Smooth muscle cell (in vitro differentiated cells): Measurements from ENCODE around the gene SLC16A10. TPM values are rescaled to one million over a fixed set of nuclear protein-coding genes. Genes with fewer than 3 reads are reported as not detected.

Experiments
- DNase-seq: peaks from one replicate; lab custom pipeline; 2025; ENCODE audit not compliant: unreplicated experiment; lab: John Stamatoyannopoulos, UW
- H2AFZ ChIP-seq: fragments of 200-600 bp; sonication (generic); 2 replicates; pipeline ENCODE4 v1.6.0; 2016; ENCODE audit warnings: antibody characterized with exemption, low read depth, mild to moderate bottlenecking
- H3F3A ChIP-seq: fragments of 200-600 bp; sonication (generic); 2 replicates; pipeline ENCODE4 v1.6.0; 2017; ENCODE audit warnings: antibody characterized with exemption, low read depth
- H3K27ac ChIP-seq: fragments of 200-600 bp; sonication (generic); 2 replicates; pipeline ENCODE4 v1.5.1; 2016; ENCODE audit warnings: low read depth, mild to moderate bottlenecking
- H3K27me3 ChIP-seq: fragments of 200-600 bp; sonication (generic); 2 replicates; pipeline ENCODE4 v1.6.1; 2016; ENCODE audit warnings: low read depth, mild to moderate bottlenecking
- H3K36me3 ChIP-seq: fragments of 200-600 bp; sonication (generic); 2 replicates; pipeline ENCODE4 v1.5.1; 2016; ENCODE audit warnings: low read depth
- H3K4me1 ChIP-seq: fragments of 200-600 bp; sonication (generic); 2 replicates; pipeline ENCODE4 v1.5.1; 2016; ENCODE audit warnings: low read depth
- H3K4me2 ChIP-seq: fragments of 200-600 bp; sonication (generic); 2 replicates; pipeline ENCODE4 v1.6.0; 2016; ENCODE audit warnings: mild to moderate bottlenecking
- H3K4me3 ChIP-seq: fragments of 200-600 bp; sonication (generic); 2 replicates; pipeline ENCODE4 v1.5.1; 2016; ENCODE audit warnings: mild to moderate bottlenecking
- H3K79me2 ChIP-seq: fragments of 200-600 bp; sonication (generic); 2 replicates; pipeline ENCODE4 v1.6.0; 2016; ENCODE audit warnings: low read depth, mild to moderate bottlenecking
- H3K9ac ChIP-seq: fragments of 200-600 bp; sonication (generic); 2 replicates; pipeline ENCODE4 v1.6.0; 2016; ENCODE audit warnings: low read depth
- H3K9me3 ChIP-seq: fragments of 200-600 bp; sonication (generic); replicated peaks from 2 replicates; pipeline ENCODE4 v1.5.1; 2016; ENCODE audit warnings: low read depth
- H4K20me1 ChIP-seq: fragments of 200-600 bp; sonication (generic); 2 replicates; pipeline ENCODE4 v1.6.0; 2016; ENCODE audit warnings: low read depth
- WGBS: methylation state at CpG from one replicate; pipeline ENCODE4 v1.1.7; 2016; ENCODE audit warnings: low lambda C conversion rate; 5-methylcytosine and 5-hydroxymethylcytosine counted together
- polyA plus RNA-seq: library from polyadenylated mRNA; unstranded; fragments of >200 nt; fragmentation: Nextera tagmentation; extraction: Ambion mirVana; gene quantifications from 2 replicates; pipeline ENCODE4 v1.2.1, GENCODE V29; 2016
- total RNA-seq: library from RNA; depleted of rRNA; stranded (reverse); fragments of >200 nt; gene quantifications from 2 replicates; pipeline ENCODE4 v1.2.3, GENCODE V29; 2014
- TF ChIP-seq, protein P1 (sequence below): fragments of 200-600 bp; sonication (generic); IDR thresholded peaks from 2 replicates; pipeline ENCODE4 v1.5.1; 2017; ENCODE audit warnings: borderline replicate concordance, mild to moderate bottlenecking, antibody characterized with exemption; ENCODE audit not compliant: insufficient read depth, poor library complexity, severe bottlenecking

SLC16A10 gene
- total and polyA plus RNA-seq, 2 experiments from 2014 or later: 0.87 to 1.4 TPM

DNA sequence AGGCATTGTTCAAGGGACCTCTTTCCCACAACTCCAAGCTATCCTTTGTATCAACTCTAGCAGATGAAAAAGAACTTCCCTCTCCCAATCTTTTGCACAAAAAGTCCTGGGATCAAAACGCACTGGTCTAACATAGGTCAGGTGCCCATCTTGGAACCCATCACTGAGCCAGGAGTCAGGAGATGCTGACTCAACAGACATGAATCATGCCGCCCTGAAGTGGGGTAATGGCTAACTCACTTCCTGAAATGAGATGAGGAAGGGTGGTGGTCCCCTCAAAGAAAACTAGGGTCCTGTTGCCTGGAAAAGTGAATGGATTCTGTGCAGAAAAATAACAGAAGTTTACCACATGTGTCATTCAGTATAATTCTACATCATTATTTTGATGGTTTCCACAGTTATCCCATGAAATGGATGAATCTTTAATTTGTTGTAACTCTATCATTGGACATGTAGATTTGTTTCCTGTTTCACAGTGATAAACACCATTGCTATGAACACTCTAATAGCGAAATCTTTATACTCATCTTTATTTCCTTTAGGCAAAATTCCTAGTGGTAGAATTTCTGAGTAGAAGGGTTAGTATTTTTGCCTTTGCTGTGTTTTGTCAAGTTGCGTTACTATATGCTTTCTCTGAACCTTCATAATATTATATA, 151.3 kb downstream of the SLC16A10 start:
- DNase-seq: no peak
- H3K27ac ChIP-seq: no peak overlapping the region
- H3K27me3 ChIP-seq: no peaks in the 10 kb centered on the region
- H3K9me3 ChIP-seq: no peaks in the 10 kb centered on the region
- H2AFZ ChIP-seq: no peak overlapping the region
- H3K79me2 ChIP-seq: no peaks in the 10 kb centered on the region
- H3K9ac ChIP-seq: no peak overlapping the region
- TF ChIP-seq, protein P1, sequence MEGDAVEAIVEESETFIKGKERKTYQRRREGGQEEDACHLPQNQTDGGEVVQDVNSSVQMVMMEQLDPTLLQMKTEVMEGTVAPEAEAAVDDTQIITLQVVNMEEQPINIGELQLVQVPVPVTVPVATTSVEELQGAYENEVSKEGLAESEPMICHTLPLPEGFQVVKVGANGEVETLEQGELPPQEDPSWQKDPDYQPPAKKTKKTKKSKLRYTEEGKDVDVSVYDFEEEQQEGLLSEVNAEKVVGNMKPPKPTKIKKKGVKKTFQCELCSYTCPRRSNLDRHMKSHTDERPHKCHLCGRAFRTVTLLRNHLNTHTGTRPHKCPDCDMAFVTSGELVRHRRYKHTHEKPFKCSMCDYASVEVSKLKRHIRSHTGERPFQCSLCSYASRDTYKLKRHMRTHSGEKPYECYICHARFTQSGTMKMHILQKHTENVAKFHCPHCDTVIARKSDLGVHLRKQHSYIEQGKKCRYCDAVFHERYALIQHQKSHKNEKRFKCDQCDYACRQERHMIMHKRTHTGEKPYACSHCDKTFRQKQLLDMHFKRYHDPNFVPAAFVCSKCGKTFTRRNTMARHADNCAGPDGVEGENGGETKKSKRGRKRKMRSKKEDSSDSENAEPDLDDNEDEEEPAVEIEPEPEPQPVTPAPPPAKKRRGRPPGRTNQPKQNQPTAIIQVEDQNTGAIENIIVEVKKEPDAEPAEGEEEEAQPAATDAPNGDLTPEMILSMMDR: no peak
- H3F3A ChIP-seq: peaks cover 5% of the 10 kb centered on the region
- WGBS: 92% methylated on average over 4 of the region's 4 CpGs
- no peaks in the 10 kb centered on the region for H3K4me1 ChIP-seq
- H4K20me1 ChIP-seq: no peaks in the 10 kb centered on the region
- H3K4me2 ChIP-seq: no peak overlapping the region
- H3K4me3 ChIP-seq: no peak overlapping the region
- no peaks in the 10 kb centered on the region for H3K36me3 ChIP-seq

GRCh38 chr6:111239461-111239860, 152.2 kb downstream of the SLC16A10 start:
- no peaks in the 10 kb centered on the region for H4K20me1 ChIP-seq
- no peaks in the 10 kb centered on the region for H3K27me3 ChIP-seq
- no peaks in the 10 kb centered on the region for H3K9me3 ChIP-seq
- WGBS: 81% methylated on average over 4 of the region's 4 CpGs
- peaks cover 5% of the 10 kb centered on the region for H3F3A ChIP-seq
- TF ChIP-seq, protein P1: no peak
- no peaks in the 10 kb centered on the region for H3K79me2 ChIP-seq
- no peak overlapping the region for H3K27ac ChIP-seq
- H3K4me3 ChIP-seq: no peak overlapping the region
- DNase-seq: no peak
- no peak overlapping the region for H3K9ac ChIP-seq
- H3K4me1 ChIP-seq: no peaks in the 10 kb centered on the region
- no peak overlapping the region for H3K4me2 ChIP-seq
- H3K36me3 ChIP-seq: no peaks in the 10 kb centered on the region
- no peak overlapping the region for H2AFZ ChIP-seq

GRCh38 chr6:111242452-111242851, 155.1 kb downstream of the SLC16A10 start:
- Histone ChIP-seq H3F3A (peaks cover 5% of the 10 kb centered on the region), H3K27me3 (no peaks in the 10 kb centered on the region), H2AFZ (no peak overlapping the region), H4K20me1 (no peaks in the 10 kb centered on the region), H3K4me1 (no peaks in the 10 kb centered on the region), H3K9ac (no peak overlapping the region), H3K27ac (no peak overlapping the region), H3K4me2 (no peak overlapping the region), H3K9me3 (no peaks in the 10 kb centered on the region), H3K79me2 (no peaks in the 10 kb centered on the region), H3K36me3 (no peaks in the 10 kb centered on the region), H3K4me3 (no peak overlapping the region)
- no peak for DNase-seq
- TF ChIP-seq, protein P1: no peak
- 57% methylated on average over 5 of the region's 5 CpGs for WGBS

- Histone ChIP-seq H3K36me3 (no peaks in the 10 kb centered on the region), H3K27ac (no peak overlapping the region), H2AFZ (no peak overlapping the region), H3K4me1 (no peaks in the 10 kb centered on the region), H3K9me3 (no peaks in the 10 kb centered on the region), H3K79me2 (no peaks in the 10 kb centered on the region), H4K20me1 (no peaks in the 10 kb centered on the region), H3F3A (peaks cover 5% of the 10 kb centered on the region), H3K4me3 (no peak overlapping the region), H3K4me2 (no peak overlapping the region), H3K27me3 (no peaks in the 10 kb centered on the region), H3K9ac (no peak overlapping the region)
- 84% methylated on average over 4 of the region's 4 CpGs for WGBS
- TF ChIP-seq, protein P1: no peak
- DNase-seq: no peak
These were observed 155.8 kb downstream of the SLC16A10 start for GRCh38 chr6:111243095-111243494.
